OCI-LY3 (cell line): Measurements from ENCODE around the gene RABGGTB.
"Not testable (repeated sequence)": the region's sequence is repeated elsewhere in the genome, so short reads cannot be mapped to it uniquely, and the experiment has no call there.

Experiments
- H2AFZ ChIP-seq: fragments of 200-600, 300-600 bp; shearing (Covaris generic); 2 replicates; pipeline ENCODE4 v1.6.0; 2014; ENCODE audit warnings: antibody characterized with exemption, low read depth, low read length
- H3K27ac ChIP-seq: fragments of 200-600, 300-600 bp; sonication (generic); 2 replicates; pipeline ENCODE4 v1.5.1; 2014; ENCODE audit warnings: mild to moderate bottlenecking, low read length, moderate library complexity, mixed read lengths
- H3K27me3 ChIP-seq: fragments of 200-600, 300-600 bp; sonication (generic); 2 replicates; pipeline ENCODE4 v1.6.1; 2014; ENCODE audit warnings: low read depth, low read length, mixed read lengths
- H3K36me3 ChIP-seq: fragments of 200-600, 300-600 bp; sonication (generic); replicated peaks from 2 replicates; pipeline ENCODE3; 2014; ENCODE audit warnings: low read depth, low read length, mixed read lengths
- H3K4me1 ChIP-seq: fragments of 300-600, 200-600 bp; sonication (generic); 2 replicates; pipeline ENCODE4 v1.6.1; 2014; ENCODE audit warnings: low read length, mixed read lengths
- H3K4me2 ChIP-seq: fragments of 200-600, 300-600 bp; sonication (generic); 2 replicates; pipeline ENCODE4 v1.6.1; 2014; ENCODE audit warnings: low read length, mixed read lengths
- H3K4me3 ChIP-seq: fragments of 300-600, 200-600 bp; sonication (generic); 2 replicates; pipeline ENCODE4 v1.5.1; 2014; ENCODE audit warnings: antibody characterized with exemption, mild to moderate bottlenecking, low read length, moderate library complexity
- H3K79me2 ChIP-seq: fragments of 300-600, 200-600 bp; shearing (Covaris generic); 2 replicates; pipeline ENCODE4 v1.6.1; 2014; ENCODE audit warnings: mild to moderate bottlenecking, low read length, mixed read lengths
- H3K9ac ChIP-seq: fragments of 300-600, 200-600 bp; shearing (Covaris generic); 2 replicates; pipeline ENCODE4 v1.6.0; 2014; ENCODE audit warnings: mild to moderate bottlenecking, low read length, moderate library complexity
- H3K9me3 ChIP-seq: fragments of 200-600, 300-600 bp; shearing (Covaris generic); 2 replicates; pipeline ENCODE4 v1.6.1; 2014; ENCODE audit warnings: low read length, mixed read lengths; ENCODE audit not compliant: insufficient read depth
- H4K20me1 ChIP-seq: fragments of 200-600, 300-600 bp; sonication (generic); 2 replicates; pipeline ENCODE4 v1.6.1; 2016; ENCODE audit warnings: low read length, mixed read lengths; ENCODE audit not compliant: insufficient read depth
- CTCF ChIP-seq: fragments of 200-600, 300-600 bp; sonication (generic); IDR thresholded peaks from 2 replicates; pipeline ENCODE4 v1.5.1; 2014; ENCODE audit warnings: antibody characterized with exemption, low read length, low read depth
- EZH2phosphoT487 ChIP-seq: fragments of 200-600 bp; shearing (Covaris generic); IDR thresholded peaks from 2 replicates; pipeline ENCODE4 v1.6.1; 2018; ENCODE audit warnings: antibody characterized with exemption, mixed run types, low read depth

Gene RABGGTB

GRCh38 chr1:75795703-75796193 is 9.7 kb downstream of the RABGGTB start:
- TF ChIP-seq EZH2phosphoT487 (no peak), CTCF (no peak)
- no peak overlapping the region for H3K27ac ChIP-seq
- no peak overlapping the region for H2AFZ ChIP-seq
- H4K20me1 ChIP-seq: peaks cover 20% of the 10 kb centered on the region
- no peak overlapping the region for H3K4me2 ChIP-seq
- peaks cover 54% of the 10 kb centered on the region for H3K36me3 ChIP-seq
- H3K9ac ChIP-seq: no peak overlapping the region
- H3K4me3 ChIP-seq: no peak overlapping the region
- H3K4me1 ChIP-seq: no peaks in the 10 kb centered on the region
- H3K27me3 ChIP-seq: no peaks in the 10 kb centered on the region
- H3K79me2 ChIP-seq: peaks cover 25% of the 10 kb centered on the region
- no peaks in the 10 kb centered on the region for H3K9me3 ChIP-seq

- Histone ChIP-seq H3K79me2 (peaks cover 16% of the 10 kb centered on the region), H2AFZ (no peak within 1 kb of the TSS), H4K20me1 (peaks cover 16% of the 10 kb centered on the region), H3K9ac (no peak within 1 kb of the TSS), H3K27me3 (no peaks in the 10 kb centered on the region), H3K4me1 (no peaks in the 10 kb centered on the region), H3K4me3 (no peak within 1 kb of the TSS), H3K9me3 (no peaks in the 10 kb centered on the region), H3K4me2 (no peak within 1 kb of the TSS), H3K36me3 (peaks cover 46% of the 10 kb centered on the region), H3K27ac (no peak within 1 kb of the TSS)
- TF ChIP-seq EZH2phosphoT487: no peak
- no peak for TF ChIP-seq CTCF
Observed at GRCh38 chr1:75796376-75797272, 10.6 kb downstream of the RABGGTB start, which contains the start of gene MSH4. TSS of gene MSH4 (plus strand) at chr1:75796882. CDS start at chr1:75796986, 104 bp downstream.

- H3K4me3 ChIP-seq: no peak overlapping the region
- no peak overlapping the region for H3K4me2 ChIP-seq
- H3K36me3 ChIP-seq: peaks cover 40% of the 10 kb centered on the region
- peaks cover 4% of the 10 kb centered on the region for H3K4me1 ChIP-seq
- no peak overlapping the region for H3K27ac ChIP-seq
- H3K9ac ChIP-seq: no peak overlapping the region
- H3K27me3 ChIP-seq: no peaks in the 10 kb centered on the region
- H3K9me3 ChIP-seq: no peaks in the 10 kb centered on the region
- H2AFZ ChIP-seq: no peak overlapping the region
- peaks cover 11% of the 10 kb centered on the region for H3K79me2 ChIP-seq
- peaks cover 11% of the 10 kb centered on the region for H4K20me1 ChIP-seq
- no peak for TF ChIP-seq EZH2phosphoT487
- TF ChIP-seq CTCF: no peak
Observed at GRCh38 chr1:75797273-75797588, 11.2 kb downstream of the RABGGTB start.

- H3K27me3 ChIP-seq: no peaks in the 10 kb centered on the region
- H3K4me2 ChIP-seq: no peak overlapping the region
- no peak overlapping the region for H3K4me3 ChIP-seq
- peaks cover 8% of the 10 kb centered on the region for H4K20me1 ChIP-seq
- H3K36me3 ChIP-seq: peaks cover 39% of the 10 kb centered on the region
- peaks cover 9% of the 10 kb centered on the region for H3K4me1 ChIP-seq
- H2AFZ ChIP-seq: no peak overlapping the region
- no peak overlapping the region for H3K9ac ChIP-seq
- H3K79me2 ChIP-seq: peaks cover 6% of the 10 kb centered on the region
- no peak overlapping the region for H3K27ac ChIP-seq
- H3K9me3 ChIP-seq: no peaks in the 10 kb centered on the region
- TF ChIP-seq EZH2phosphoT487 (no peak), CTCF (no peak)
Observed at GRCh38 chr1:75797606-75798216, 11.7 kb downstream of the RABGGTB start.

- not testable (repeated sequence) for H3K79me2 ChIP-seq, H3K27ac ChIP-seq, H3K4me2 ChIP-seq, H3K4me3 ChIP-seq, H2AFZ ChIP-seq, H3K9ac ChIP-seq, H3K27me3 ChIP-seq, H4K20me1 ChIP-seq, H3K9me3 ChIP-seq
- Histone ChIP-seq H3K36me3 (peaks cover 16% of the 10 kb centered on the region), H3K4me1 (peaks cover 21% of the 10 kb centered on the region)
Observed at GRCh38 chr1:75801480-75801879, 15.4 kb downstream of the RABGGTB start.
